ENCODE data around the gene TBC1D22A.
"Not testable (repeated sequence)": the region's sequence is repeated elsewhere in the genome, so short reads cannot be mapped to it uniquely, and the experiment has no call there.

The TBC1D22A gene

DNA sequence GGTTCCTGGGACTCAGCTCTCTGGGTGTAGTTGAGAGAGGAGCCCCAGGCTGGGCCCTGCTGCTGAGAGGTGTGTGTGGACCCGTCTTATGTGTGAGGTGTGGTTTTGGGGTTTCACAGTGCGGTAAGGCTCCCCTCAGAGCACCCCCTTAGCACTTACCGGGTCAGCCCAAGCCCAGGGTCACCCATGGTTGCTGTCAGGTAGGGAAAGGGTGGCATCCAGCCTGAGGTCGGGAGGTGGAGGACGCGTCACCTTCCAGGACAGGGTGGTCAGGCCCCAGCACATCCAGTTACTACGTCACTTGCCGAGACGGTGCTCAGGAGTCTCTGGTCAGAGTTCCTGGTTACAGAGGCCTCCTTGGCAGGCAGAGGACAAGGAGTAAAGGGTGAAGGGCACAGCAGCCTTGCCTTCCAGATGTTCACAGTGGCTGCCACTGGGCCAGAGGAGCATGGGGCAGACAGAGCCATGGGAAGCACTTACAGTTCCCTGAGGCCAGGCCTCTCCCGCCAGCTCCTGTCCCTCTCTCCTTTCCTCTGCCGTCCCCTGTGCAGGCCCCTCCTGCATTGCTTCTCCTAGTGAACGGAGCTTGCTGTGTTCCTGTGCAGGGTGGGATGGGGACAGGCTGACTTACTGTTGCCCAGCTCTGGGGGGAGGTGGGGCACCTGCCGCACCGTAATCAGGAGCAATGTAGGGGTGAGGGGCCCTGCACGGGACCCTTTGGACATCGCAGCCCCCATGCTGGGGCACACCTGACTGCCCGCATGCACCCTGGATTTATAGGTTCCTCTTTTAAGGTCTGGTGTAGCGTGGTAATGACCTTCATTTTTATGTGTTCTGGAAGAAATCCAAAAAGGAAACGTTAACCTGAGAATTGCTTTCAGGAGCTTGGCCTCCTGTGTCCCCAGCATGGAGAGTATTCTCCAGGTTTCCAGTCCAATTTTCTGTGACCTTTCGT is 285.9 kb downstream of the TBC1D22A start:
- no peak for TF ChIP-seq ZNF274 (IDR thresholded peaks at IDR 0.05; ENCODE audit: low read depth, low read length)
- H3K4me3 ChIP-seq (ENCODE audit: low read length): no peak overlapping the region

- H3K4me3 ChIP-seq (ENCODE audit: low read length): no peak overlapping the region
- no peak for TF ChIP-seq ZNF274 (IDR thresholded peaks at IDR 0.05; ENCODE audit: low read depth, low read length)
Measured at GRCh38 chr22:47049078-47049624, 286.7 kb downstream of the TBC1D22A start.

DNA sequence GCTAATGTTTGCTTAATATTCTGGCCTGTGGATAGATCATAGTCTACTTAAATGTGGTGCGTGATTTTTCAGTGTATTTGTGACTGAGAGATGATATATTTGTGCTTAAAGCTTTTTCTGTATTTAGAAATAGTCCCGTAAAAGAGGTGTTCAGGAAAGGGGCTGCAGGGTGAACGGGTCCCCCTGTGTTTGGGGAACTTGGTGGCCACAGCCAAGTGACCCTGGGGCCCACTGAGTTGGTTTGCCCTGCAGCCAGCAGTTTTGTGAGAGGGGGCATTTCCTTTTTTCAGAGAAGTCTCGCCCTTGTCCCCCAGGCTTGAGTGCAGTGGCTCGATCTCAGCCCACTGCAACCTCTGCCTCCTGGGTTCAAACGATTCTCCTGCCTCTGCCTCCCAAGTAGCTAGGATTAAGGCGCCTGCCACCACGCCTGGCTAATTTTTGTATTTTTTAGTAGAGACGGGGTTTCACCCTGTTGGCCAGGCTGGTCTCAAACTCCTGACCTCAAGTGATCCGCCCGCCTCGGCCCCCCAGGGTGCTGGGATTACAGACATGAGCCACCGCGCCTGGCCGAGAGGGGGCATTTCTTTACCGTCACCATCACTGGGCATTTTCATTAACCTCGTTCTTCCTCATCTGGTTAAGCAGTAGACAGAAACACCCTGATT is 287.4 kb downstream of the TBC1D22A start:
- not testable (repeated sequence) for H3K4me3 ChIP-seq (ENCODE audit: low read length)

DNA sequence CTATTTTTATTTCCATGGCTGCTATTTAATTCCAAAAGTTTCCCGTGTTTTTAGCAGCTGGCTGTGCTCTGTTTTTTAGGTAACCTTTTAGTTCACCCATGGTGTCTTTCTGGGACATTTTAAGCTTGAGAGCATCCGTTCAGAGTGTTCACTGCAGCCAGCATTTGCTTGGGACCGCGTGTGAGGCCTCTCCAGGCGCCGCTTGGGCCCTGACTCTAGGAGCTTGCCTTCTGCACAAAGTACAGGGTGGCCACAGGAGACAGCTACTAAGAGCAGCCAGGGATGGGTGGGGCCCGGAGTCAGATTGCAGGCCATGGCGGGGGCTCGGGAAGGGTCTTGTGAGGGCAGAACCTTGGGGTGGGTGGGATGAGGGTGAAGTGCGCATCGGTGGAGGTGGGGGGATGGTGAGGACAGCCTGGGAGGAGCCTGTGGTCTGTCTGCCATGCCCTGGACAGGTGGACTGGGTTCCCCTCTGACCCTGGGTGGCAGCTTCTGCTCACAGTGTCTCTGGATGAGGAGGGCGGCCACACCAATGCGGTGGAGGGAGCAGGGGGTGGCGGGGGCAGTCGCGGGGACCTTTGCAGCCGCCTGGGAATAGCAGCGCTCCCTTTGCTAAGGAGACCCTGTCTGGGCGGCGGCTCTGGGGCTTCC is 288.1 kb downstream of the TBC1D22A start:
- no peak overlapping the region for H3K4me3 ChIP-seq (ENCODE audit: low read length)
- TF ChIP-seq ZNF274 (IDR thresholded peaks at IDR 0.05; ENCODE audit: low read depth, low read length): no peak

DNA sequence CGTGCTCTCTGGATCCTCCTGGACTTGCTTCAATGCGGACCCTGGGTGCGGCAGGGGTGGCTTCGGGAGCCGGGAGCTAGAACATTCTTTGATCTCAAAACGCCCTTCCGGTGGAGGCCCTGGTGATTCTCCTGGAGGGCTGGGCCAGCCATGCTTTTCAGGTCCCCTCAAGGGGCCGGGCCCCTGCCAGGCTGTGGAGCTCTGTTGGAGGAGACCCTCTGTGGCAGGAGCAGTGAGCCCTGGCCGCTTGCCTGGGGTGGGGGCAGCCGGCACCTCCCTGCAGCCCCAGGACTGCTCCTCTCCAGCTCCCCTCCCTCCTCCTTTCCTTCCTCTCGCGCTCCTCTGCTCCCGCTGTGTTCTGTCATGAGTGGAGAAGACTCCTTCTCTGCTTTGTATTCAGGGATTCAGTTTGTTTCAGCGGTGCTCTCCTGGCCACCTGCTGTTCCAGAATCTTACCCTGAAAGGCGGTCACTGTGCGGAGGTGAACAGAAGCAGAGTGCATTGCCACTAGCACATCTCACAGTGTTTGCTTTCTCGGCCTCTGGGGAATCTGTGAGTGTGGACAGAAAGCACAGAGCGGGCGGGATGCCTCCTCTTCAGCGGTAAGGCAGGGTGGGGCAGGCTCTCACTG is 289.1 kb downstream of the TBC1D22A start:
- no peak overlapping the region for H3K4me3 ChIP-seq (ENCODE audit: low read length)
- TF ChIP-seq ZNF274 (IDR thresholded peaks at IDR 0.05; ENCODE audit: low read depth, low read length): no peak

DNA sequence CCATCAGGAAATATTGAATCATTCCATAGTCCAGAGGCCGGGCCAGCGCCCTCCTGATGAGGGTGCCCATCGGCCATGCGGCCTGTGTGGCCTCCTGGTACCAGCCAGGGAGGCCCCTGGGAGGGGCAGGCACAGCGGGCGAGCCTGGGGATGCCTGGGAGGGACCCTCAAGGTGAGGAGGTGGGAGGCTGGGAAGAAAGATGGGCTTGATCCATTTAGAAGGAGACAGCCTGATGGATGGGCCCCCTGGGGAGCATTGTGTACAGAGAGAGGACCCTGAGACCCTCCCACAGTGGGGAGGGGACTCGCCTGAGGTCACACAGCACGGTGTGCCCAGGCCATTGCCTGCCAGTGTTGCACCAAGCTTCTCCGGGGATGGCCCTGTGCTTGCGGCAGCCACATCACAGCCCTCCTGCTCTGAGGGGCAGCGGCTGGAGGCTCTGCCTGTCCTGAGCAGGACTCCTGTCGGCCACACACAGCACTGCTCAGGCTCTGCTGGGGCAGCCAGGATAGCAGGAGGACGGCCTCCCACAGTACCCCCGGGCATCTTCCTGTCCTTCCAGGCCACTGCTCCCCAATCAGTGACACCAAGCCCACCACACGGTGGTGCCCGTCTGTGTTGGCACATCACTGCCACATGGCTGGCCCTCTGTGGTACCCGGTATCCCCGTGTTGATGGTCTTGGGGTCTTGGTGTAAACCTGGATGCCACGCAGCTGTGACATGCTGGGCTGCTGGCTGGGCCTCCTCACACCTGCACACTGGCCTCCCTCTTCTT is 290.0 kb downstream of the TBC1D22A start:
- TF ChIP-seq ZNF274 (IDR thresholded peaks at IDR 0.05; ENCODE audit: low read depth, low read length): no peak

GRCh38 chr22:47053013-47053725 is 290.7 kb downstream of the TBC1D22A start:
- H3K4me3 ChIP-seq (ENCODE audit: low read length): no peak overlapping the region

More for the DNA sequence above, 290.0 kb downstream of the TBC1D22A start:
- H3K4me3 ChIP-seq (ENCODE audit: low read length): no peak overlapping the region

DNA sequence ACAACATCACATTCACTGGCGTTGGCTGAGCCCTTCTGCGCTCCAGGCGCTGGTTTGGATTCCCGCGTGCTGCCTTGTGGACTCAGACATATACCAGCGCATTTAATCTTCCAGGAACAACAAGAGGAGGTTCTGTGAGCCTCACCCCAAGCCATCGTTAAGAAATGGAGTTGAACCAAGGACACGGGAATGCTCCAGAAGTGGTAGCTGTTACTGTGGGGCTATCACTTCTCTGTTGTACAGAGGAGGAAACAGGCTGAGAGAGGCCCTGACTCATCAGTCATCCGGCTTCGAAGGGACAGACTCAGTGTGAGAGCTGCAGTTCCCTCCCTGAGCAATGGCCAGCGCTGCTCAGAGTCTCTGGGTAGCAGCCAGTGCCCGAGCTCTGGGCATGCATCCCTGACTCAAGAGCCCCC is 291.3 kb downstream of the TBC1D22A start:
- no peak overlapping the region for H3K4me3 ChIP-seq (ENCODE audit: low read length)
- TF ChIP-seq ZNF274 (IDR thresholded peaks at IDR 0.05; ENCODE audit: low read depth, low read length): no peak

More at GRCh38 chr22:47053013-47053725, 290.7 kb downstream of the TBC1D22A start:
- TF ChIP-seq ZNF274 (IDR thresholded peaks at IDR 0.05; ENCODE audit: low read depth, low read length): no peak

GRCh38 chr22:47054231-47055072 is 292.0 kb downstream of the TBC1D22A start:
- no peak for TF ChIP-seq ZNF274 (IDR thresholded peaks at IDR 0.05; ENCODE audit: low read depth, low read length)
- no peak overlapping the region for H3K4me3 ChIP-seq (ENCODE audit: low read length)

DNA sequence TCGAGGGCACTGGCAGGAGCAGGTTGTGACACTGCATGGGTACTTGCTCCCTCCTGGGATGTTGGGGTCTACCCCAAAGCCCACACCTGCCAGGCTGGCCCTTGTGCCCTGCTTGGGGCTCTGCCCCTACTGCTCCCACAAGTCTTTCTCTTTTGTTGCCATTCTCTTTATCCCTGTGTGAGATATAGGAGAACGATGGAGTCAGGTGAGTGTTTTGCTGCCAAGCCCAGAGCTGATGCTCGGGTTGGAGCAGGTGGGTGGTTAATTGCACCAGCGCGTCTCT is 292.6 kb downstream of the TBC1D22A start:
- TF ChIP-seq ZNF274 (IDR thresholded peaks at IDR 0.05; ENCODE audit: low read depth, low read length): no peak
- no peak overlapping the region for H3K4me3 ChIP-seq (ENCODE audit: low read length)

DNA sequence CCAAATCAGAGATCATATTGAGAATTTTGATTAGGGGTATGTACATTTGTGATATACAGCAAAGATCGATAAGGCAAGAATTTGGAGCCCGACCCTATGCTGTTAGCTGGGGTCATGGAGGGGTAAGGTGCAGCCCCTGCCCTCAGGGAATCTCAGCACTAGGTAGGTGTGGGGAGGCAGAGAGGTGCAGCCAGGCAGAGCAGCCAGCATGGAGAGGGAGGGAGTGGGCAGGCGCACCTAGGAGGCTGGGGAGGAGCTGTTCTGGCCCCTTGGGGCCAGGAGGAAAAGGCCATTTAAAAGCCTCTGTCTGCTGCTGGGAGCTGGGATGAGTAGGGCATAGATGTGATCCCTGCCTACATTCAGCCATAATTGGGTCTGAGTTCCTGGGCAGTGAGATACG is 293.0 kb downstream of the TBC1D22A start:
- no peak overlapping the region for H3K4me3 ChIP-seq (ENCODE audit: low read length)
- no peak for TF ChIP-seq ZNF274 (IDR thresholded peaks at IDR 0.05; ENCODE audit: low read depth, low read length)

DNA sequence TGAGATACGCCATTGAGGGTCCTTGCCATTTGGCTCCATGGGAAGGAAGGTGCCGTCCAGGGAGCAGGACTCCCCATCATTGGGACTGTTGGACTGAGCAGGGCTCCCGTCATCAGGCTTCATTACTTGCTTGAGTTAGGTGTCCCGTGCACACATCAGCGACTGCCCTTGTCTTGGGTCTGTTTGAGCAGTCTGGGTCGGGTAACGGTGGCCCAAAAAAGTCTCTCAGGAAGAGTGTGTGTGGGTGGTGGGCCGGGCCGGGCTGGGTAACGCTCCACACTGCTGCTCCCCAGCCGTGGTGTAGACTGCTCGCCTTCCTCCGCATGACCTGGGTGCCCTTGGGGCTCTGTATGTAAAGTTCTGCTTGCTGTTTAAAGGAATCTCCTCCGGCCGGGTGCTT is 293.5 kb downstream of the TBC1D22A start:
- no peak for TF ChIP-seq ZNF274 (IDR thresholded peaks at IDR 0.05; ENCODE audit: low read depth, low read length)
- no peak overlapping the region for H3K4me3 ChIP-seq (ENCODE audit: low read length)
